GM18907 (cell line): ENCODE results near the gene HAND1.
A peak's percentile ranks its signal among the peaks of the same experiment; 100 is the strongest.

Experiments used
- ATAC-seq: cut with Tn5 transposase; IDR thresholded peaks from one replicate; pipeline ENCODE4 v1.9.1; 2021; ENCODE audit warnings: mild to moderate bottlenecking, moderate library complexity; ENCODE audit not compliant: unreplicated experiment

The HAND1 gene

DNA sequence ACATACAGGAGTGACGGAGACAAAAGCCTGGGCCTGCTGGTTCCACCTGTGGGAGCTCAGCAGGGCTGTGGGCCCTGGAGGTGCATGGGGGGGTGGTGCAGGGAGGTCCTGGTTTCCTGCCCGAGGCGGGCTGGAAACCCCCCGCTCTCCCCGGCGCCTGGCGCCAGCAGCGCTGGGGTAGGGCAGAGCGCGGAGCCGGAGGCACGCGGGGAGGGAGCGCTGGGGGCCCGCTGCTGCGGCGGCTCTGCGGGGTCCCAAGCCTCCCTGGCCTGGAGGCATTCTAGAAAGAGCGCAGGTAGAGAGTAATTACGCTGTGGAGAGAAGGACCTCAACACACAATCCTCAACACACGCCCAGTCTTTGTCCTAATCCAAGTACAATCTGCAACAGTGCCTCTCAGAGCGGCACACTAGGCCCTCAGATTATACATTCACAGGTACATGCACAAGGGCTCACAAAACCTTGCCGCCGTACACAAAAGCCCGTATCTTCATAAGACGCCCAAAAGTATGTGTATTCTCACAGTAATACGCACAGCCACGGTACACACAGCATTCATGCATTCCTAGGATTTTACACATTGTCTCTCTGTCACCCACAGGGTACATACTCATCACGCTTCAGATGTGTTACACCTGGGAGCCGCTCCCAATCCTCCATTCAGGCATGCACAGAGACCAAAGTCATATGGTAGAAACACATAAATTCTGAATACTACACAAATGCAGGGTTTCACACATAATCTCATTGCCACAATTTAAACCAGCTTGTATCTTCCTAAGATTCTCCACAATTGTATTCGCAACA is 2.1 kb upstream of the HAND1 start:
- ATAC-seq, result peak; percentile 41

- ATAC-seq, result no peak
Measured at GRCh38 chr5:154479160-154479943, 1.3 kb upstream of the HAND1 start.

DNA sequence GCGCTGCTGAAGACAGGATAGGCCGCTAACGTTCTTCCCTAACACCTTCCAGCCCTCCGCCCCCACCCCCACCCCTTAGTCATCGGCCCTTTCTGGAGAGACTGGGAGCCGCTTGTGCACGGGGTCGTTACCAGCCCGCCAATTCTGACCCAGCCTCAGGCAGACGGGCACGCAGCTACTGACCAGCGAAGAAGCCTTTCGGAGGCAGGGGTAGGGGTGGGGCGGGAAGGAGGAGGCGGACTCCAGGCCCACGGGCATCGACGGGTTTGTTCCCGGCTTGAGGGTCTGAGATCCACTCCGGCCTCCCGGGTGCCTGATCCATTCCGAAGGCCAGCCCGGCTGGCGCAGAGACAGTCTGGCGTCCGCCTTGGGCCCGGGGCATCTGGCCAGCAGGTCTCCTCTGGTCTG is 729 bp upstream of the HAND1 start:
- no peak for ATAC-seq

GRCh38 chr5:154477382-154478223 is 424 bp downstream of the HAND1 start:
- no peak for ATAC-seq

GRCh38 chr5:154476354-154477205 is 1.4 kb downstream of the HAND1 start:
- no peak for ATAC-seq

DNA sequence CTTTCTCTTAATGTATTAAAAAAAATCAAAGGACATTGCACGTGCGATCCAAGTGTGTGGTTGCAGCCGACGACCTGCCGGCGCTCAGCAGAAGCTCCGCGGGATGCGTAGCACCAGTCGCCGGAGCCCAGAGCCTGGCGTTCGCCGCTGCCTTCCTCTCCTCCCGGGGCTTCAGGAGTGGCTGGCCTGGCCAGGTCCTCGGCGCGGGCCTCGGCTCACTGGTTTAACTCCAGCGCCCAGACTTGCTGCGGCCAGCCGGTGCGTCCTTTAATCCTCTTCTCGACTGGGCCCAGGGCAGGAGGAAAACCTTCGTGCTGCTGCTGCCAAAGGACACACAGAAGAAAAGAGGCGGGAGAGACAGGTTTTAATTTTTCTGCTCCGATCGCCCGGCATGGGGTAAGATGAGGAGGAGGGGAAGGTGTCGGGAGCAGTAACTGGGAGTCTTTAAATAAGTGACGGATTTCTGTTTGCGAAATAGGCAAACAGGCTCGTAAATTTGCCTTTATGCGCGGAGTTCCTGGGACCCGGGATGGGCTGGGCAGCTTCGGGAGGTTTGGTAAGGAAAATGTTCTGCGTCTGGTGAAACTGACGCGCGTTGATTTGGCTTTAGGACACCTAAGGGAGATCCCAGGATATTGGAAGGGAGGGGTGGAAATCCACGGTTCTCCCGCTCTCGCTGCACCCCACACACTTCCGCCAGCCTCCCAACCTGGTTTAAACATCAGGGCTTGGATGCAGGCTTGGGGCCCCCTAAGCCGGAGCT is 2.3 kb downstream of the HAND1 start:
- ATAC-seq, result no peak

GRCh38 chr5:154474396-154475334 is 3.4 kb downstream of the HAND1 start:
- ATAC-seq, result no peak

GRCh38 chr5:154473581-154474283 is 4.3 kb downstream of the HAND1 start:
- no peak for ATAC-seq

GRCh38 chr5:154472871-154473580 is 5.0 kb downstream of the HAND1 start:
- ATAC-seq, result no peak

- no peak for ATAC-seq
Measured at GRCh38 chr5:154470947-154471870, 6.8 kb downstream of the HAND1 start.

- no peak for ATAC-seq
Measured at GRCh38 chr5:154470137-154470536, 7.9 kb downstream of the HAND1 start.

GRCh38 chr5:154467655-154468354 is 10.2 kb downstream of the HAND1 start:
- ATAC-seq, result peak; percentile 95

- ATAC-seq, result no peak
Measured at GRCh38 chr5:154466671-154467070, 11.4 kb downstream of the HAND1 start.

GRCh38 chr5:154466147-154466546 is 11.9 kb downstream of the HAND1 start:
- no peak for ATAC-seq

- no peak for ATAC-seq
Measured at GRCh38 chr5:154465169-154465568, 12.9 kb downstream of the HAND1 start.

DNA sequence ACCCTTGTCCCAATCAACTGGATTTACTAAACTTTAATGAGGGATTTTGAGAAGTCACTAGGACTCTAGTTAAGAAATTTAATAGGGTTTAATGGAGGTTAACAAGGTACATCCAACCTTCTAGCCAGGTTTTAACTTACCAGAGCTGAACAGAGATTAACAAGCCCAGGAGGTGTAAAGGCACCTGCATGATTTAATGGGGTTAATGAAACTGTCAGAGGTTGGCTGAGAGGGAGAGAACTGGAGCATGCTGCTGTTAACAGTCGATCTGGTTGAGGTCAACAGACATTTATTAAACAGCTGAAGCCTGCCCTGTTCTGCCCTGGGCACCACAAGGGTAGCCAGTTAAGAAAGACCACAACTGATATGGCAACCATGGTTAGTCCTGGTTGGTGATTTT is 13.6 kb downstream of the HAND1 start:
- ATAC-seq, result no peak
